GM12801 (cell line): ENCODE data around the gene COL9A2.
A peak's percentile ranks its signal among the peaks of the same experiment; 100 is the strongest.

Source experiments
- CTCF ChIP-seq: IDR thresholded peaks from one replicate; pipeline ENCODE4 v1.5.1; 2011; ENCODE audit warnings: control low read depth; ENCODE audit not compliant: insufficient read length; ENCODE audit errors: extremely low read depth

Gene COL9A2

DNA sequence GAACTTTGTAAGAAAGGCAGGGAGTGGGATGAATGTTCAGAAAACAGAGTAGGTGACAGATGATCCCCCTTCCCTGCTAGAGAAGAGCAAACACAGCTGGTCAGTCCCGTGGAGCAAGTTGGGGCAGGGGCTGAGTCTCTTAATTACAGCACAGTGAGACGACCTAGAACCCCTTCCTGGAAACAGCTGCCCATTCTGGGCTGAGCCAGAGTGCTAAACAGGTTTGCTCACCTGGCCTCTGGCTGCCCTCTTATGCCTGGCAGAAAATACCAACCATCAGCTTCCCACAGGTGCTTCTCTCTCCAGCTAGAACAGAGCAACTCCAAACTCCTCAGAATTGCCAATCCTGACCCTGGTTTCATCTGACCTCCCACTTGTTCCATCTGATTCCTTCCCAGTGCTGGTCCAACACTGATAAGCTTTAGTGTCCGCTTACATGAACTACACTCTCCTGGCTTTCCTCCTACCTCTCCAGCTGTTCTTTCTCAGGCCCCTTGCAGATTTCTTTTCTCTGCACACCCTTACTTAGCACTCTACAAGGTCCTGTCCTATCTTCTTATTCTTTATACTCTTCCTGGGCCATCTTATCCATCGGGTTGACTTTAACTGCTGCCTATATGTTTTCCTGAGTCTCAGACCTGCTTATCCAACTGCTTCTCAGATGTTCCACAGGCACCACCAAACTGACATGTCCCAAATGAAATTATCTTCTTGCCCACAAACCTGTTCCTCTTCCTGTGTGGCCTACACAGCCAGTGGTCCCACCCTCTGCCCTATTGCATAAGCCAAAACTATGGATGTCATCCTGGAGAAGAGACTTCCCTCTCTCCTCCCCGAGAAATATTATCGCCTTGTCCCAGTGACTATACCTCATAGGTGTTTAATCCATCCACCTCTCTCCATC is 22.6 kb upstream of the COL9A2 start:
- no peak for TF ChIP-seq CTCF

- TF ChIP-seq CTCF = peak; percentile 95
Measured at GRCh38 chr1:40338745-40339419, 21.8 kb upstream of the COL9A2 start.

DNA sequence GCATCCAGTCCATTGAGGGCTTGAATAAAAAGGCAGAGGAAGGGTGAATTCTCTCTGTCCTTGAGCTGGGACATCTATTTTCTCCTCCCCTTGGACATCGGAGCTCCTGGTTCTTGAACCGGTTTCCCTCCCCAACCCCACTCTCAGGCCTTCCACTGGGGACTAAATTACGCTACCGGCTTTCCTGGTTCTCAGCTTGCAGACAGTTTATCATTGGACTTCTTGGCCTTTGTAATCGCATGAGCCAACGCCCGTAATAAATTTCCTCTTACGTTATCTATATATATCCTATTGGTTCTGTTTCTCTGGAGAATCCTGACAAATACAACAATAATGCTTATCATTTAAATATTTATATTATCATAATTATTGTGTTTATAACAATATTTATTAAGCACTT is 20.4 kb upstream of the COL9A2 start:
- no peak for TF ChIP-seq CTCF

DNA sequence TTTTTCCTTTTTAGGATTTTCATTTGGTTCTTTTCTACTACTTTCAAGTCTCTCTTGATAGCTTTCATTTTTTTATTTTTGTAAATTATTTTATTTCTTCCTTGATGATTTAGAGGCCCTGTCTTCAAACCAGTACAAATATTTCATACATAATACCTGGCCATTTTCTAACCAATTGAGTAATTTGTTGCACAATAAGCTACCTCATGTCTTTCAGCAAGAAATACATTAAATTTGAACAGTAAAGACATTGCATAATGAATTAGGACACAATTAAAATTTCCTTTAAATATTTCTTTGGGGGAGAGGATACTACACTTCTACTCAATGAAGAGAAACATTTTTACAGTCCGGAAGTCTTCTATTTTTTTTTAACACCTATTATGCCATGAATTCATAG is 15.6 kb upstream of the COL9A2 start:
- no peak for TF ChIP-seq CTCF

GRCh38 chr1:40318970-40319621 is 2.0 kb upstream of the COL9A2 start:
- no peak for TF ChIP-seq CTCF

DNA sequence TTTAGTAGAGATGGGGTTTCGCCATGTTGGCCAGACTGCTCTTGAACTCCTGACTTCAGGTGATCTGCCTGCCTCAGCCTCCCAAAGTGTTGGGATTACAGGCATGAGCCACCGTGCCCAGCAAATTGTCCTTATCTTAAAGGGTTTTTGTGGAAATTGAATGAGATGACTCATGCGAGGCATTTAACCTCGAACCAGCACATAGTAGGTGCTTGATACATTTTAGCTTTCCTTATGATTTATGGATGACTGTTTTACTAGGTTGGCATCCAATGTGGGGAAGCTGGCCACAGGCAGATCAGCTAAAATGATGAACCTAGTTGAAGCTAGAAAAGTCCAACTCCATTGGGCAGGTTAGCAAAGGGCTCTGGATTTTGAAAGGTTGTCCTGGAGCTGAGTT is 1.4 kb upstream of the COL9A2 start:
- TF ChIP-seq CTCF = no peak

DNA sequence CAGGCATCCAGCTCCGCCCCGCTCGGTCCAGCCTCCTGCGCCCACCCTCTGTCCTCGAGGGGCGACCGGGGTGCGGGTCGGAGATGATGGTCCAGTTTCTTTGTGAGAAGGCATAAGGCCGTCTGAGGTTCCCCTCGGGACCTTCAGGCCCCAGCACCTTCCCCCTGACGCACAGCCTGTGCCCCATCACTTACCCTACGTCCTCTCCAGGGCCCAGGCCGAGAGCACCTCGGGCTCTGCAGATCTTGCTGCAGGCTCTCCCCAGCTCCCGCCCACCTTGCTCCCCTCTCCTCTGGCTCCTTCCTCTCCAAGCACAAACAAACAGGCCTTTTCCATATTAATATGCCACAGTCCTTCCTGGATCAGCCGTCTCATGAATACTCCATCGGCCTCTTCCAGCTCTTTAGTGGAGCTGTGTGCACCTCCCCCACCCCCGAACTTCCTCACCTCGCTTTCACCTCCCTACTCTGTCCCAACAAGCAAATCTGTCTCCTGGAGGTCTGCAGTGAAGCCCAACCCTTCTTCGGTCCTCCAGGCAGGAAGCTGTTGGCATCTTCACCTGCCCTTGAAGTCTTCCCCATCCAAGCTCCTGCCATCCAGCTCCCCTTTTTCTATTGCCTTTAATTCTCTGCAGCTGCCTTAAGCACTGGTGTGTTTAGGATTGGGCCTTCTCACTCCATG is 448 bp upstream of the COL9A2 start:
- TF ChIP-seq CTCF = no peak
